ENCODE results near the gene CR1. TPM values are rescaled to one million over a fixed set of nuclear protein-coding genes. Genes with fewer than 3 reads are reported as not detected.

Gene CR1
- total and polyA plus RNA-seq, 9 of the 15 experiments (the other 6 are each of a cell fraction or from before 2014, with no cell fraction given) = 0.07 to 0.47 (median 0.18) TPM

GRCh38 chr1:207579436-207579799 is 83.5 kb downstream of the CR1 start (continued):
- TF ChIP-seq FOXJ2 (tag; IDR thresholded peaks at IDR 0.05) (peak; percentile 93), KLF13 (tag; IDR thresholded peaks at IDR 0.05; ENCODE audit: borderline replicate concordance, low read depth) (0 out of 2 replicates have a peak, but pooled peaks have one; percentile 55), MLLT1 (IDR thresholded peaks at IDR 0.05) (0 out of 4 replicates have a peak, but pooled peaks of 1 of the 2 experiments have one; percentile 12), SIX5 (IDR thresholded peaks at IDR 0.05; ENCODE audit: borderline replicate concordance in 1 of 2, insufficient read depth in 1 of 2, low read depth in 1 of 2, low read length in 2 of 2) (no peak), ELF4 (CRISPR knock-in tag; IDR thresholded peaks at IDR 0.05) (peak; percentile 22; the same call in 1 of the 2 replicates), FOXJ3 (CRISPR knock-in tag; IDR thresholded peaks at IDR 0.05) (peak; percentile 26; the same call in 1 of the 2 replicates), RAD21 (CRISPR knock-in tag; conservative IDR thresholded peaks at IDR 0.05 in 1 of 2, IDR thresholded peaks at IDR 0.05 in 1 of 2) (peak; percentile 95 to 98), CREM (IDR thresholded peaks at IDR 0.05; ENCODE audit: low read depth) (peak; percentile 53; the same call in 1 of the 2 replicates), SP1 (CRISPR knock-in tag; IDR thresholded peaks at IDR 0.05) (peak; percentile 85), HDAC1 (IDR thresholded peaks at IDR 0.05) (peak in 1 of 2 experiments; percentile 58; a peak in 1 of 4 replicates), PKNOX1 (IDR thresholded peaks at IDR 0.05) (peak; percentile 92), ATF1 (CRISPR knock-in tag; IDR thresholded peaks at IDR 0.05) (no peak), ATF1 (tag; IDR thresholded peaks at IDR 0.05) (peak; percentile 31; the same call in 1 of the 2 replicates), MTA2 (IDR thresholded peaks at IDR 0.05; ENCODE audit: low read depth) (no peak), SMC3 (conservative IDR thresholded peaks at IDR 0.05; ENCODE audit: insufficient read depth, low read depth, low read length) (peak; percentile 96), RNF2 (IDR thresholded peaks at IDR 0.05) (no peak), ARID3A (IDR thresholded peaks at IDR 0.05; ENCODE audit: borderline replicate concordance, low read depth, low read length) (peak; percentile 65; the same call in 1 of the 2 replicates), PBX2 (CRISPR knock-in tag; IDR thresholded peaks at IDR 0.05; ENCODE audit: low read depth) (0 out of 2 replicates have a peak, but pooled peaks have one; percentile 10), PBX2 (tag; conservative IDR thresholded peaks at IDR 0.05; ENCODE audit: low read depth) (peak; percentile 80), FOSL1 (tag; conservative IDR thresholded peaks at IDR 0.05) (0 out of 2 replicates have a peak, but pooled peaks have one; percentile 31), CBX3 (IDR thresholded peaks at IDR 0.05; ENCODE audit: borderline replicate concordance in 1 of 2, low read length in 2 of 2) (no peak), XRCC5 (IDR thresholded peaks at IDR 0.05; ENCODE audit: low read depth, low read length) (peak; percentile 59; the same call in 1 of the 2 replicates), HCFC1 (IDR thresholded peaks at IDR 0.05; ENCODE audit: low read depth, low read length) (peak; percentile 47)
